HepG2 (cell line): ENCODE results near the gene GBP4. TPM values are rescaled to one million over a fixed set of nuclear protein-coding genes. Genes with fewer than 3 reads are reported as not detected.

Source experiments
- ATAC-seq: fragments of 200-7000 bp; cut with Tn5 transposase; 3 replicates; pipeline ENCODE4 v1.9.1; 2020; ENCODE audit warnings: mild to moderate bottlenecking, moderate library complexity
- BruUV-seq: library from RNA; stranded (reverse); fragments of 400-500 nt; replicated peaks from 2 replicates; lab custom pipeline; 2021; lab: Mats Ljungman, UMichigan
- CTCF ChIA-PET: fragments of 300-600 bp; formaldehyde crosslinking; extraction: SDS; loops from one replicate; lab custom pipeline; 2021; ENCODE audit warnings: low total read pairs, inconsistent platforms, low intra/inter-chr PET ratio; lab: Yijun Ruan, JAX
- POLR2A ChIA-PET: fragments of 350-600 bp; sonication (Branson Sonifier 250); formaldehyde crosslinking; loops from one replicate; lab custom pipeline; 2020; ENCODE audit warnings: antibody characterized with exemption, inconsistent platforms; lab: Yijun Ruan, JAX
- DNase-seq: peaks from one replicate; pipeline ENCODE4 v3.0.0-alpha.2; 2015; ENCODE audit warnings: low spot score
- FAIRE-seq: peaks from 3 replicates; lab custom pipeline; 2011; peaks lifted over from hg19 to GRCh38; lab: Jason Lieb, UNC
- H2AFZ ChIP-seq: one replicate; pipeline ENCODE4 v1.6.1; 2011; ENCODE audit warnings: low read length, inconsistent platforms
- H3K27ac ChIP-seq: fragments of 300-600 bp; 3 replicates; pipeline ENCODE4 v1.8.0; 2011; ENCODE audit warnings: mixed run types, mild to moderate bottlenecking, mixed read lengths, low read length, inconsistent platforms; ENCODE audit not compliant: insufficient read depth; ENCODE audit errors: extremely low read length
- H3K27me3 ChIP-seq, 2 experiments: fragments of 200-600 bp in 1 of 2; 2 replicates in 1 of 2; 3 replicates in 1 of 2; pipeline versions ENCODE4 v1.6.0 to v1.8.0; 2011; ENCODE audit warnings: low read length in 2 of 2, mild to moderate bottlenecking in 2 of 2, moderate library complexity in 2 of 2, inconsistent platforms in 1 of 2; ENCODE audit not compliant: insufficient read depth in 2 of 2, control insufficient read depth in 1 of 2
- H3K36me3 ChIP-seq, 2 experiments: fragments of 200-600 bp in 1 of 2; replicated peaks in 1 of 2; 2 replicates in 1 of 2; 3 replicates in 1 of 2; pipeline versions ENCODE4 v1.5.1 to v1.8.0; 2011; ENCODE audit warnings: low read length in 2 of 2, inconsistent platforms in 1 of 2; ENCODE audit not compliant: insufficient read depth in 2 of 2, control insufficient read depth in 1 of 2
- H3K4me1 ChIP-seq: 2 replicates; pipeline ENCODE4 v1.5.1; 2012; ENCODE audit warnings: low read length, inconsistent platforms; ENCODE audit not compliant: insufficient read depth
- H3K4me2 ChIP-seq: 2 replicates; pipeline ENCODE4 v1.6.0; 2011; ENCODE audit warnings: low read depth, low read length, inconsistent platforms
- H3K4me3 ChIP-seq, 3 experiments: fragments of 200-600 bp in 1 of 3; sonication (generic), shearing (Covaris generic) in 1 of 3; replicated peaks in 1 of 3; 2 replicates each; pipeline ENCODE4 v1.5.1; 2011 to 2016; ENCODE audit warnings: low read length in 3 of 3, inconsistent platforms in 2 of 3, low read depth in 2 of 3, mild to moderate bottlenecking in 2 of 3, control low read depth in 1 of 3, mixed read lengths in 1 of 3; ENCODE audit not compliant: insufficient read depth in 1 of 3
- H3K79me2 ChIP-seq: one replicate; pipeline ENCODE4 v1.6.1; 2011; ENCODE audit warnings: low read length, inconsistent platforms; ENCODE audit not compliant: insufficient read depth
- H3K9ac ChIP-seq: 2 replicates; pipeline ENCODE4 v1.6.0; 2011; ENCODE audit warnings: mild to moderate bottlenecking, low read depth, low read length, inconsistent platforms; ENCODE audit not compliant: insufficient read depth
- H3K9me3 ChIP-seq: 2 replicates; pipeline ENCODE4 v1.5.1; 2012; ENCODE audit warnings: mild to moderate bottlenecking, low read length
- H4K20me1 ChIP-seq: 2 replicates; pipeline ENCODE4 v1.6.0; 2011; ENCODE audit warnings: inconsistent platforms, mild to moderate bottlenecking, low read length, moderate library complexity; ENCODE audit not compliant: insufficient read depth
- ATF7 ChIP-seq, 2 experiments: fragments of 450-650 bp in 1 of 2; sonication (generic) in 1 of 2; formaldehyde crosslinking in 1 of 2; IDR thresholded peaks; 2 replicates each; pipeline versions ENCODE4 v1.4.0 to v1.6.1; 2016 to 2020; ENCODE audit warnings: antibody characterized with exemption in 1 of 2, mild to moderate bottlenecking in 1 of 2, missing genetic modification reagents in 1 of 2
- PHF21A ChIP-seq: sonication (generic); formaldehyde crosslinking; IDR thresholded peaks from 2 replicates; pipeline ENCODE4 v1.5.0; 2020; ENCODE audit warnings: mild to moderate bottlenecking, missing genetic modification reagents
- ZFX ChIP-seq: sonication (generic); formaldehyde crosslinking; IDR thresholded peaks from 2 replicates; pipeline ENCODE4 v1.4.0; 2020; ENCODE audit warnings: mild to moderate bottlenecking, low read depth, missing genetic modification reagents, moderate library complexity
- ZNF24 ChIP-seq: fragments of 450-650 bp; IDR thresholded peaks from 2 replicates; pipeline ENCODE4 v1.6.1; 2017; ENCODE audit warnings: antibody characterized with exemption, mild to moderate bottlenecking
- ZNF430 ChIP-seq: sonication (generic); formaldehyde crosslinking; IDR thresholded peaks from 2 replicates; pipeline ENCODE4 v1.9.0; 2021; ENCODE audit warnings: mild to moderate bottlenecking, missing genetic modification reagents
- ZSCAN29 ChIP-seq: sonication (generic); formaldehyde crosslinking; conservative IDR thresholded peaks from 2 replicates; pipeline ENCODE4 v1.4.0; 2020; ENCODE audit warnings: mild to moderate bottlenecking, missing genetic modification reagents
- WGBS: methylation state at CpG from one replicate; pipeline ENCODE4 v1.1.6; 2017; ENCODE audit warnings: low lambda C conversion rate; 5-methylcytosine and 5-hydroxymethylcytosine counted together
- in situ Hi-C: cut with HindIII; loops from 2 replicates; pipeline ENCODE4 v1.10.0; 2017; ENCODE audit warnings: low pct_unique_long_range_greater_than_20kb; ENCODE audit not compliant: extremely low pct_ligation_motif_present
- intact Hi-C: fragments of 100-400 bp; cut with micrococcal nuclease; formaldehyde crosslinking; loops from one replicate; pipeline ENCODE4 v1.10.0; 2022; ENCODE audit not compliant: unreplicated experiment
- polyA plus RNA-seq, 8 experiments: library from polyadenylated mRNA; depleted of rRNA in 3 of 8; stranded (reverse) in 7 of 8; unstranded in 1 of 8; fragments of >200 nt; fragmentation: Illumina TruSeq in 4 of 8; extraction: Trizol in 4 of 8; gene quantifications; 2 replicates each; pipeline versions ENCODE4 v1.2.1 to v1.2.3, GENCODE V29; 2011 to 2016; ENCODE audit warnings: low read depth in 4 of 8, missing spikeins in 1 of 8, mixed read lengths in 1 of 8; ENCODE audit not compliant: insufficient read depth in 1 of 8
- total RNA-seq, 5 experiments: library from RNA; depleted of rRNA; stranded (reverse); fragments of >200 nt; fragmentation: Illumina TruSeq; extraction: Trizol; gene quantifications; 2 replicates each; pipeline ENCODE4 v1.2.3, GENCODE V29; 2016; ENCODE audit warnings: low read depth in 1 of 5
- TF ChIP-seq, protein P1 (sequence below): sonication (generic); formaldehyde crosslinking; IDR thresholded peaks from 2 replicates; pipeline ENCODE4 v1.4.0; 2020; ENCODE audit warnings: missing genetic modification reagents, borderline replicate concordance
- TF ChIP-seq, protein P2 (sequence below): sonication (generic); formaldehyde crosslinking; IDR thresholded peaks from 2 replicates; pipeline ENCODE4 v1.9.0; 2021; ENCODE audit warnings: missing genetic modification reagents, mild to moderate bottlenecking, borderline replicate concordance

GBP4 gene
- total and polyA plus RNA-seq, 2 of the 13 experiments (the other 11 are each of a cell fraction or from before 2014, with no cell fraction given): not detected

DNA sequence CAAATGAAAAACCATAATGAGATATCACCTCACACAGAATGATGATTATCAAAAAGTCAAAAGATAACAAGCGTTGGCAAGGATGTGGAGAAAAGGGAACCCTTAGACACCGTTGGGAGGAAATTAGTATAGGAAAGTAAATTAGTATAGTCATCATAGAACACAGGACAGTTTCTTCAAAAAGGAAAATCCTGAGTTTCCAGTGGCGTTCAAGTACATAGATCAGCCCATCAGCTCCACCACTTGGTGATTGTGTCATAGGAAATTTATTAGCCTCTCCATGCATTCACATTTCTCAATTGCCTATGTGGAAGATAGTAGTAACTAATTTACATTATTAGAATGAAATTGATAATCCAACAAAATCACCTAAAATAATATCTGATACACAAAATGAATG is 52.0 kb downstream of the GBP4 start:
- H3K4me2 ChIP-seq: no peak overlapping the region
- TF ChIP-seq ZNF24: no peak
- no peak for TF ChIP-seq ATF7 (IDR thresholded peaks at IDR 0.05)
- no peak for TF ChIP-seq ATF7 (CRISPR knock-in tag; IDR thresholded peaks at IDR 0.05)
- no peak for TF ChIP-seq ZFX (CRISPR knock-in tag)
- TF ChIP-seq ZSCAN29 (CRISPR knock-in tag): no peak
- TF ChIP-seq, protein P1, sequence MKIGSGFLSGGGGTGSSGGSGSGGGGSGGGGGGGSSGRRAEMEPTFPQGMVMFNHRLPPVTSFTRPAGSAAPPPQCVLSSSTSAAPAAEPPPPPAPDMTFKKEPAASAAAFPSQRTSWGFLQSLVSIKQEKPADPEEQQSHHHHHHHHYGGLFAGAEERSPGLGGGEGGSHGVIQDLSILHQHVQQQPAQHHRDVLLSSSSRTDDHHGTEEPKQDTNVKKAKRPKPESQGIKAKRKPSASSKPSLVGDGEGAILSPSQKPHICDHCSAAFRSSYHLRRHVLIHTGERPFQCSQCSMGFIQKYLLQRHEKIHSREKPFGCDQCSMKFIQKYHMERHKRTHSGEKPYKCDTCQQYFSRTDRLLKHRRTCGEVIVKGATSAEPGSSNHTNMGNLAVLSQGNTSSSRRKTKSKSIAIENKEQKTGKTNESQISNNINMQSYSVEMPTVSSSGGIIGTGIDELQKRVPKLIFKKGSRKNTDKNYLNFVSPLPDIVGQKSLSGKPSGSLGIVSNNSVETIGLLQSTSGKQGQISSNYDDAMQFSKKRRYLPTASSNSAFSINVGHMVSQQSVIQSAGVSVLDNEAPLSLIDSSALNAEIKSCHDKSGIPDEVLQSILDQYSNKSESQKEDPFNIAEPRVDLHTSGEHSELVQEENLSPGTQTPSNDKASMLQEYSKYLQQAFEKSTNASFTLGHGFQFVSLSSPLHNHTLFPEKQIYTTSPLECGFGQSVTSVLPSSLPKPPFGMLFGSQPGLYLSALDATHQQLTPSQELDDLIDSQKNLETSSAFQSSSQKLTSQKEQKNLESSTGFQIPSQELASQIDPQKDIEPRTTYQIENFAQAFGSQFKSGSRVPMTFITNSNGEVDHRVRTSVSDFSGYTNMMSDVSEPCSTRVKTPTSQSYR (CRISPR knock-in tag): no peak
- TF ChIP-seq, protein P2, sequence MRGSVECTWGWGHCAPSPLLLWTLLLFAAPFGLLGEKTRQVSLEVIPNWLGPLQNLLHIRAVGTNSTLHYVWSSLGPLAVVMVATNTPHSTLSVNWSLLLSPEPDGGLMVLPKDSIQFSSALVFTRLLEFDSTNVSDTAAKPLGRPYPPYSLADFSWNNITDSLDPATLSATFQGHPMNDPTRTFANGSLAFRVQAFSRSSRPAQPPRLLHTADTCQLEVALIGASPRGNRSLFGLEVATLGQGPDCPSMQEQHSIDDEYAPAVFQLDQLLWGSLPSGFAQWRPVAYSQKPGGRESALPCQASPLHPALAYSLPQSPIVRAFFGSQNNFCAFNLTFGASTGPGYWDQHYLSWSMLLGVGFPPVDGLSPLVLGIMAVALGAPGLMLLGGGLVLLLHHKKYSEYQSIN (CRISPR knock-in tag): no peak
- TF ChIP-seq PHF21A (CRISPR knock-in tag): no peak
- no peak for TF ChIP-seq ZNF430
- no peak overlapping the region for H3K27ac ChIP-seq
- 0% methylated on average over 3 of the region's 3 CpGs for WGBS
- no peak overlapping the region for H2AFZ ChIP-seq
- H3K4me1 ChIP-seq: no peaks in the 10 kb centered on the region
- no peaks in the 10 kb centered on the region for H3K27me3 ChIP-seq
- CTCF ChIA-PET: no interaction called here
- H3K36me3 ChIP-seq: no peaks in the 10 kb centered on the region
- no peak overlapping the region for H3K4me3 ChIP-seq
- in situ Hi-C loops (no loop called here), intact Hi-C loops (no loop called here)
- POLR2A ChIA-PET: no interaction called here
- no peaks in the 10 kb centered on the region for H4K20me1 ChIP-seq
- DNase-seq: no peak
- ATAC-seq: no peak
- no peak overlapping the region for H3K9ac ChIP-seq
- BruUV-seq: no TSS peak
- no peak for FAIRE-seq
- no peaks in the 10 kb centered on the region for H3K9me3 ChIP-seq
- H3K79me2 ChIP-seq: no peaks in the 10 kb centered on the region
